Central memory CD4-positive, alpha-beta T cell (primary cell): ENCODE measurements around the gene ZNF682.
"Not testable (repeated sequence)": the region's sequence is repeated elsewhere in the genome, so short reads cannot be mapped to it uniquely, and the experiment has no call there.

Experiments used
- DNase-seq: peaks from one replicate; pipeline ENCODE4 v3.0.0; 2022

ZNF682 gene

DNA sequence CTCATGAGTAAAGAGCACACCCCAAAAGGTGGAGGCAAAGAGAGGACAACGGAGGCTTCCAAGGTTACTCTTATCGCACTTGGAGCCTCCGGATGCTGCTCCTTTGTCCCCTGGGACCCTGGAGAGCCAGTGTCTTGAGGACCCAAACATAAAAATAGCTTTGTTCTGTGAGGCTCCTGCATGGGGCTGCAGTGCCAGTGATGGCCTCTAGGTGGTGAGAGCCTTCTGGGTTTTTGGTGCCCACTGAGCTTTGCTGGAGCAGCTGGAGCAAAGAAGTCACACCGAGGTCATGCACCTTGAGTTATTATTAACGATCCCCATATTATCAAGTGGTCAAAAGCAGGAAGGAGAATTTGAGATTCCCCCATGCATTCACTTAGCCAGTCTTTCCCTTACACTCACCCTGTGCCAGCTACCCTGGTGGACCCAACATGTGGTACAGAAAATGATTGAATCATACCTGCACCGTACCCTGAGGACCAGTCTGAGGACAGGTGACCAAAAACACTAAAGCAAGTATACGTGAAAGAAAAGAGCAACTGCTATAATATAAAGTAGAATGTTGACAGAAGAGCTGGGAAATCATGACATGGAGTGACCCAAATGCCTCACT, 41.5 kb downstream of the ZNF682 start:
- DNase-seq, result peak; percentile 19

GRCh38 chr19:19966862-19967261, 72.4 kb downstream of the ZNF682 start:
- no peak for DNase-seq

DNA sequence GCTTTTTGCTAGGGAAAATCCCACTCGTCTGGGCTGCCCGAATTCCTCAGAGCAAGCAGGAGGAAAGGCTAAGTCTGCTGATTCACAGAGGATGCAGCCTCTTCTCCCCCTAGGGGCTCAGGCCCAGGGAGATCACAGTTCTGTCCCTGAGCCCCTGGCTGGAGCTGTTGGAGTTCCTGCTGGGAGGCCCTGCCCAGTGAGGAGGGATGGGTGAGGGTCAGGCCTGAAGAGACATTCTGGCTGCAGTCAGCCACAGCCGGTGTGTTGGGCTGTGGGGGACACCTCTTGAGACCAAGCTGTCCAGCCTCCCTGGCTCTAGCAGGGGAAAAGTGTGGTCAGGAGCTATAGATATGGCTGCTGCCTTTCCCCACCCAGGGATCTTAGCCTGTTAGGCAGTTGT, 73.2 kb downstream of the ZNF682 start:
- DNase-seq, result not testable (repeated sequence)

- no peak for DNase-seq
Measured at GRCh38 chr19:19964416-19964815, 74.9 kb downstream of the ZNF682 start.

DNA sequence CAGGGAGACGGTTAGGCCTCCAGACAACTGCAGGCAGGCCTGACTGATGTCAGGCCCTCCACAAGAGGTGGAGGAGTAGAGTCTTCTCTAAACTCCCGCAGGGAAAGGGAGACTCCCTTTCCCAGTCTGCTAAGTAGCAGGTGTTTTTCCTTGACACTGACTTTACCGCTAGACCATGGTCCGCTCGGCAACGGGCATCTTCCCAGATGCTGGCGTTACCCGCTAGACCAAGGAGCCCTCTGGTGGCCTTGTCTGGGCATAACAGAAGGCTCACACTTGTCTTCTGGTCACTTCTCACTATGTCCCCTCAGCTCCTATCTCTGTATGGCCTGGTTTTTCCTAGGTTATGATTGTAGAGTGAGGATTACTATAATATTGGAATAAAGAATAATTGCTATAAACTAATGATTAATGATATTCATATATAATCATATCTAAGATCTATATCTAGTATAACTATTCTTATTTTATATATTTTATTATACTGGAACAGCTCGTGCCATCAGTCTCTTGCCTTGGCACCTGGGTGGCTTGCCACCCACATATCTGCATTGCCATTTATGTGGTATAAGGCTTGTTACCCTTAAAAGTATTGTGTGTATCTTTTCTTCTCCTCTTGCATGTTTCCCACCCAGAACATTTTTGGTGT, 80.0 kb downstream of the ZNF682 start:
- peak; percentile 42 for DNase-seq

DNA sequence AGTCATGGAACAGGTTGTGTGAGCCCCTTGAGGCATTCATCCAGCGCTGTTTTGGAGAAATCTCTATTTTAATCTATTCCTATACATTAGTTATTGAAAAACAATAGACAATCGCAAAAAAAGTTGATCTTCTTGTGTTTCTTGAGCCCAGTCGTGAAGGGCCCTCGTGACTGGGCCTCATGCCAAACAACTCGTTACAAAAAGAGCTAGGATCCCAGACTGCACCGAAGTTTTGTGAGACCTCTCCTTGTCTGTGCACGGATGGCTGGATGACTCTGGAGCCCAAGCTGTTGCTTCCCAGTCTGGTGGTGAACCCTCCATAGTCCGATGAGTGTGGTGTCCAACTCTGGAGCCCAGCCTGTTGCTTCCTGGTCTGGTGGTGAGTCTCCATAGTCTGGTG, 81.5 kb downstream of the ZNF682 start:
- DNase-seq, result not testable (repeated sequence)

DNA sequence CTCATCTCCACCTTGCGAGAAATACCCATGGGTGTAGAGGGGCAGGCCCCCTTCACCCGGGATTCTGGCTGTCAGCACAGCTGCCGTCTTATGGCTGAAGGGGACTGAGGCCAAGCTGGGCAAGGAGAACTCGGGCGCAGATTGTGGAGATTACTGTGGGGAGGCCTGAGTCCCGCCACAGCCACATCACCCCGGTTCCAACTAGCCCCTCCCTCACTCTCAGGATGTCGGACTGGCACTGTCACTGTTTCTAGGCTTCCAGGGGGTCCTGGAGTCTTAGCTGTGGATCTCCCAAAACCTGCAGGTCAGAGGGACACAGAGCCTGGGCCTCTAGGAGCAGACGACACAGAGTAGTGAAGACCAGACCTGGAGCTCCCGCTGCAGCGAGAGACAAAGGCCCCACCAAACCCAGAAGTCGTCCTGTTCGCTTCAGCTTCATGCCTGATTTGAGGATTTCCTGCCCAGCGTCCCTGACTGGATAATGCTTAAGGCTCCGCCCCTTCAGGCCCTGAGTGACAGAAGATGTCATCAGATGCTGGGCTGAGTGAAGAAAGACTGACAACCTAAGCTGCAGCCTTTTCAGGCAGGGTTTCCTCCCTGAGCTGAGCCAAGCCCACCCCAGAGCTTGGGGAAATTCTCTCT, 82.8 kb downstream of the ZNF682 start:
- no peak for DNase-seq

- no peak for DNase-seq
Measured at GRCh38 chr19:19955208-19955607, 84.1 kb downstream of the ZNF682 start.
